ENCODE measurements around the gene SUPT4H1.

The SUPT4H1 gene

DNA sequence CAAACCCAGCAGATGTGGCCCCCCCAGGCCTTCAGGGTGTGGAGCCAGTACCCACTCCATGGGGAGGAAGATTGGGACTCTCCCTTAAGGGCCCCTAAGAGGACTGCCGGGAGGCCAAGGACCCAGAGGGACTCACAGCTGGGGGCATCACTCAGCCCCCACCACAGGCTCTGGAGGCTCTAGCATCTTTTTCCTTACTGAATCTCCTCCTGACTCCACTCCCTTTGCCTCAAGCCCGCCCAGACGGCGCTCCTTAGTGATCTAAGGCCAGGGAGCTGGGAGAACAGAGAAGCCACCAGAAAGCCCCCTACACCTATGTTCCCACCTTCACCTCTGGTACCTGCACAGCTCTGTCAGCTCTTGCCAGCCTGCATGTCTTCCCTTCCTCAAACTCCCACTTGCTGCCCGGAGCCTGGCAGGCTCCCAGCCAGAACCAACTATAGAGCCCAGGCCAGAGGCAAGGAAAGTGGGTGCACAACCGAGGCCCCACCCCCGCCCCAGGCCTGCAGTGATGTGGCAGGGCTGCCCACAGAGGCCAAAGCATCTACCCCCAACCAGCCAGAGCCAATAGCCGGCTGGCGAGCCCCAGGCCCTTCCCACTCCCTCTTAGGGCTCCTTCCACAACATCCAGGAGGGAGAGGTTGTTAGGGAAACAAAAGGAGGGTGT lies 48.9 kb downstream of the SUPT4H1 start:
- DNase-seq, result no peak

- no peak for DNase-seq
Observed at GRCh38 chr17:58302171-58302918, 49.7 kb downstream of the SUPT4H1 start.

- no peak for DNase-seq
Observed at GRCh38 chr17:58301504-58302150, 50.4 kb downstream of the SUPT4H1 start.

DNA sequence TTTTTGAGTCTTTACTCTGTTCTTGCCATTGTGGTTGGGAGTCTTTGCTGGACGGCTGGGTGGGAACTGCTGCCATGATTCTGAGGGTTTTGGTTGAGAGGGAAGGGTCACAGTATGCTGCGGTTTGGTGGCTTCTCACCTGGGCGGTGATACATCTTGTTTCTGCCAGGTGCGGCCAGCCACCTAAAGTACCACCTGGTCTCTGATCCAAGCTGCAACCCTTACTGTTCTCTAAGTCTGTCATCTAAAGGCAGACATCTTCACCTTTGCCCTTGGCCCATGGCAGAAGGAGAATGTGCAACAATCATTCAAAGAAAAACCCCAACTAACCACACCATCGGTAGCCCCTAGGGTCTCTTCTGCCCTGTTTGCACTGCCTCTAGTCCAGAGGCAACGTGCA lies 51.7 kb downstream of the SUPT4H1 start:
- no peak for DNase-seq
